ENCODE data around the gene MAST2. TPM values are rescaled to one million over a fixed set of nuclear protein-coding genes. Genes with fewer than 3 reads are reported as not detected.
A peak's percentile ranks its signal among the peaks of the same experiment; 100 is the strongest.

MAST2 gene
- total and polyA plus RNA-seq, 9 of the 15 experiments (the other 6 are each of a cell fraction or from before 2014, with no cell fraction given) = 0.73 to 32.0 (median 17.8) TPM

- Histone ChIP-seq H2AFZ (ENCODE audit: low read depth, low read length) (peak overlapping the region; percentile 51; the same call in 1 of the 2 replicates), H3K4me3 (no peak overlapping the region), H3K4me2 (ENCODE audit: insufficient read depth, low read length) (no peak overlapping the region), H3K9ac (ENCODE audit: insufficient read depth in 1 of 2, low read depth in 2 of 2, low read length in 2 of 2) (no peak overlapping the region), H3K79me2 (ENCODE audit: control insufficient read depth, insufficient read depth, low read length) (no peaks in the 10 kb centered on the region), H3K36me3 (ENCODE audit: control insufficient read depth, insufficient read depth, low read length) (no peaks in the 10 kb centered on the region), H3K9me3 (replicated peaks; ENCODE audit: control insufficient read depth, insufficient read depth, low read depth, low read length) (no peaks in the 10 kb centered on the region), H3K9me1 (ENCODE audit: control insufficient read depth, insufficient read depth, low read length) (no peaks in the 10 kb centered on the region), H3K4me1 (replicated peaks in 1 of 2; ENCODE audit: control insufficient read depth in 2 of 2, insufficient read depth in 2 of 2, low read length in 2 of 2) (no peaks in the 10 kb centered on the region), H3K27ac (ENCODE audit: extremely low read depth, low read depth, low read length) (no peak overlapping the region), H4K20me1 (replicated peaks; ENCODE audit: control insufficient read depth, insufficient read depth, low read length) (no peaks in the 10 kb centered on the region), H3K27me3 (ENCODE audit: control insufficient read depth in 2 of 2, insufficient read depth in 2 of 2, low read length in 2 of 2) (no peaks in the 10 kb centered on the region)
- ChIA-PET POLR2A (interaction anchor here (0.7 to 0.9 kb wide), 4 partner anchors 9 to 172 kb away, joined by 3 to 4 read pairs (median 3); no protein-coding TSS in a partner anchor), CTCF (ENCODE audit: low intra/inter-chr PET ratio) (interaction anchor here (0.7 kb wide), 1 partner anchor 32 kb away, joined by 3 read pairs; no protein-coding TSS in a partner anchor)
- no peak for FAIRE-seq
- no peak for DNase-seq (ENCODE audit: extremely low read depth in 1 of 4, low spot score in 3 of 4)
- TF ChIP-seq KDM2B (CRISPR knock-in tag; IDR thresholded peaks at IDR 0.05) = no peak
- TF ChIP-seq MAZ (CRISPR knock-in tag; conservative IDR thresholded peaks at IDR 0.05 in 1 of 2, IDR thresholded peaks at IDR 0.05 in 1 of 2) = no peak
- no peak for TF ChIP-seq MCM2 (IDR thresholded peaks at IDR 0.05; ENCODE audit: low read depth)
- TF ChIP-seq NONO (IDR thresholded peaks at IDR 0.05; ENCODE audit: low read depth in 2 of 2, low read length in 1 of 2) = no peak
- no peak for TF ChIP-seq E2F5 (CRISPR knock-in tag; IDR thresholded peaks at IDR 0.05)
- no peak for TF ChIP-seq ARID1B (IDR thresholded peaks at IDR 0.05)
- TF ChIP-seq TFE3 (CRISPR knock-in tag; IDR thresholded peaks at IDR 0.05) = peak; percentile 94
- 0 out of 2 replicates have a peak, but pooled peaks have one; percentile 4 for TF ChIP-seq PKNOX1 (IDR thresholded peaks at IDR 0.05)
- TF ChIP-seq CBFA2T2 (conservative IDR thresholded peaks at IDR 0.05) = 0 out of 2 replicates have a peak, but pooled peaks have one; percentile 20
- TF ChIP-seq CBX1 (IDR thresholded peaks at IDR 0.05; ENCODE audit: low read depth) = no peak
- peak; percentile 78 for TF ChIP-seq RAD51 (IDR thresholded peaks at IDR 0.05; ENCODE audit: borderline replicate concordance, low read depth)
- TF ChIP-seq BACH1 (tag; IDR thresholded peaks at IDR 0.05) = no peak
- peak; percentile 82 for TF ChIP-seq TOE1 (IDR thresholded peaks at IDR 0.05; ENCODE audit: borderline replicate concordance)
- no peak for TF ChIP-seq TOE1 (CRISPR knock-in tag; IDR thresholded peaks at IDR 0.05; ENCODE audit: borderline replicate concordance, low read depth)
- no peak for ATAC-seq
- in situ Hi-C loops (cut with MboI) = no loop called here
- WGBS (ENCODE audit: insufficient coverage, low coverage, missing lambda C conversion rate) = 39% methylated on average over 2 of the region's 2 CpGs
- intact Hi-C loops (cut with micrococcal nuclease) = no loop called here
- BruUV-seq (replicated peaks) = no TSS peak
These were observed 7.0 kb upstream of the MAST2 start for GRCh38 chr1:45796381-45796780.
